DMS53 (cell line): ENCODE results near the gene TEX261.
"Not testable (repeated sequence)": the region's sequence is repeated elsewhere in the genome, so short reads cannot be mapped to it uniquely, and the experiment has no call there.

Experiments
- DNase-seq: peaks from one replicate; lab custom pipeline; 2025; lab: John Stamatoyannopoulos, UW

Gene TEX261

DNA sequence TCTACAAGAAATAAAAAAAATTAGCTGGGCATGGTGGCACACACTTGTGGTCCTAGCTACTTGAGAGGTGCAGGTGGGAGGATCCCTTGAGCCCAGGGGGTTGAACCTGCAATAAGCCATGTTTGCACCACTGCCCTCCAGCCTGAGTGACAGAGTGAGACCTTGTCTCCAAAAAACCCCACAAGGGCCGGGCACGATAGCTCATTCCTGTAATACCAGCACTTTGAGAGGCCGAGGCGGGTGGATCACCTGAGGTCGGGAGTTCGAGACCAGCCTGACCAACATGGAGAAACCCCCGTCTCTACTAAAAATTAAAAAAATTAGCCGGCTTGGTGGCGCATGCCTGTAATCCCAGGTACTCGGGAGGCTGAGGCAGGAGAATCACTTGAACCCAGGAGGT is 5.3 kb upstream of the TEX261 start:
- not testable (repeated sequence) for DNase-seq

DNA sequence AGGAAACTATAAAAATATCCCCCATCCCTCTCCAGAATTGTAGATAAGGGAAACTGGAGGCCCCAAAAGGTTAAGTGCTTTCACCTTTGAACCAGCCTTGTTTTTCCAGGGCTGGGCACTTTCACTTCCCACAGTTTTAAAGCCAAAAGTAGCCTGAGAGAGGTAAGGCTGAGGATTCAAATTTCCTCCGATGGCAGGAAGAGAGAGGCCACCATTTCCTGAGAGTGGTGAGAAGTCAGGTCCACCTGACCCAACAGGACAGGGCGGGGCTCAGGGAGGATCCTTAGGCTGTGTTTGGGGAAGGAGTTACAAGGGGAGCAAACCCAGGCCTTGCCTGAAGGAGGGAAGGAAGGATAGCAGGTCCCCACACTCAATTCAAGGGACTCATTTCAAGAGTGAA is 4.7 kb upstream of the TEX261 start:
- DNase-seq = no peak

DNA sequence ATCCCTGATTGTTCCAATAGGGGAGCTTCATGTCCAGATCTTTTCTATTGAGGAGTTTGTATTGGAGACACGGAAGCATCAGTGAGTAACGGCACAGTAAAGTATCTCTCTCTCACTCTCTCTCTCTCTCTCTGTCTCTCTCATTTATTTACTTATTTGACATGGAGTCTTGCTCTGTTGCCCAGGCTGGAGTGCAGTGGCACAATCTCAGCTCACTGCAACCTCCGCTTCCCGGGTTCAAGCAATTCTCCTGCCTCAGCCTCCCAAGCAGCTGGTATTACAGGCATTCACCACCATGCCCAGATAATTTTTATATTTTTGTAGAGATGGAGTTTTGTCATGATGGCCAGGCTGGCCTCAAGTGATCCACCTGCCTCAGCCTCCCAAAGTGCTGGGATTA is 4.2 kb upstream of the TEX261 start:
- not testable (repeated sequence) for DNase-seq

DNA sequence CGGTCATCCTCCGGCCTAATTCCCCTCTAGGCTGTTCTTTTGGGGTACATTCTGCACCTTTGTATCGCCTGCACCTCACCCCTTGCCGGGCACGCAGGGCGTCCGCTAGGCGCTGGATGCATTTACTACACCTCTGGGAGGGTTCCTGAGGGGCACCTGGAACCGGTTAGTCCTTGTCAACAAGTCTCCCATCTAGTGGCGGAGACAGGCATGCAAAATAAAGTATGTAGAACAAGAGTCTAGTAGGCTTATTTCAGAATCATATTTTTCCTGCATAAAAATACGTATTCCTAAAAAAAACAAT is 705 bp upstream of the TEX261 start:
- peak; percentile 88 for DNase-seq

DNA sequence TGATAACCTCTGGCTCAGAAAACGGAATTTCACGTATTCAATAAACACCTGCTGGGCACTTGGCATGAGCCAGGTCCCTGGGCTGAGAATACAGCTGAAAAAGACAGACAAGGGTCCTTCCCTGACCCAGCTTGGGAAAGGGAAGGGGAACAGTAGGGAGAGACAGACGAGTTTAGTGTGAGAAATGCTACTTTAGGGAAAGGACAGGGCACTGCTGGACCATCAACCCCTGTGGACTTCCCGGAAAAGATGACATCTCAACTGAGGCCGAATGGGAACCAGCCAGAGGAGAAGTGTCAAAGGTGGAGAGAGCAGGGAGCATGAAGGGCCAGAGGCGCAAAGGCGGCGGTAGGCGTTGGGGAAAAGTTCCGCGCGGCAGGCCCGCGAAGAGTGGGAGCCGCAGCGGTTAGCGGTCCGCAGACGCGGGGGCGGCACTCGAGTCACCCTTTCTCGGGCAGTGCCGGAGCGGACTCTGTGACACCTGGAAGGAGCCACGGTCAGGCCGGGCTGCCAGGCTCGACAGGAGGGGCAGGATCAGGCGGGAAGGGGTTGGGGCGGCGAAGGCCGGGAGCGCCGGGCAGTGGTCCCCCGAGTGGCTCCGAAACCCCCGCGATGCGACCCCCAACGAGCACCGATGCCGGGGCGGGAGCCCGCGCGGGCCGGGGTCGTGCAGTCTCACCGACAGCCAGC is 519 bp downstream of the TEX261 start:
- peak; percentile 58 for DNase-seq

DNA sequence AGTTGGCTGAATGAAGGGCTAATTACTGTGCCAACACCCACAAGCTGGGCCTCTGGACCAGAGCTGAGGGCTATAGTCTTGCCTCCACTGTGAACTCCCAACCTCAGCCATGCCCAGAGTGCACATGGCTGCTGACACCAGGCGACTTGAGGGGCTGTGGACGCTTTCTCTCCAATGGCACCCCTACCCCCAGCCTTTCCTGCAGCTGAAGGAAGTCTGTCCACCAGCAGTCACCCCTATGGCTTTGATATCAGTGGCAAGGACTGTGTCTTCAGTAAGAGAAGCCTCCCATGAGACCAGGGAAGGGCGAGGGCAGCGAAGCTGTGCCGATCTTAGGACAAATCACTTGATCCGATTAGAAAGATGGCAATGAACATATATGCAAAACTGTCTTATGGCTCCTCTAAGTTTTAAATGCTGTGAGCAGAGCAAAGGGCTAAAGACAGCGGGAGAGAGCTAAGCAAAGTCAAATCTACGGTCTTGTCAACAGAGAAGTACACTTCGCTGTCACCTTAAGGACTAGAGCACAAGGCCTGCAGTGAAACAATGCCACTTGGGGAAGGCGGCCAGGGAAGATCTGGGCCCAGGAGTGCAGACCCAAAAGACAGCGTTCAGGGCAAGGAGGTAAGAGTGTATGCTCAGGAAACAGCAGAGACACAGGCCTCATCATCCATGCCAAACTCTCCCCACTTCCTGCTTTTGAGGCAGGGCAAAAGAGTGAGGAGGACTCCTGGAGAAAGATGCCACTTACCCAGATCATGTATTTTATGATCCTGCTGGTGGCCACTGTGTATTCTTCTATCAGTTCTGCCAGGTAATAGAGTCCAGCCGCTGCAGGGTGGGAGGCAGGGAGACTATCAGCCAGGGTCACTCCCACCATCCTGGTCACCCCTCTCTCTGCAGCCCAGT is 1.5 kb downstream of the TEX261 start:
- no peak for DNase-seq

DNA sequence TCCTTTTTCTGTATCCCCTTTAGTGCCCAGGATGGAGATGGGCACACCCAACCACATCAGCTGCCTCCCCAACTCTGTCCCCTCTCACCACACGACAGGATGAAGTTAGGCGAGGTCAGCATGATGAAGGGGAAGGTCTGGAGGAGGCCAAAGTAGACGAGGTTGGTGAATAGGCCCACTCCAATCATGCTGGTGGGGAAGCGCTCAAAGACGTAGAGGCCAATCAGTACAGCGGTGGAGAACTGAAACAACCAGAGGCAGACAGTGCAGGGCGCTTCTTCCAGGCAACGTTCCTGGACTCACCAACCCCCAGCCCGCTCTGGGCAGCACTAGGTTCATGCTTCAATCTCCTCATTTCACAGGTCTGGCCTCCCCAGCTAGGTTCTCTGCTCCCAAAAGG is 2.9 kb downstream of the TEX261 start:
- DNase-seq = no peak

DNA sequence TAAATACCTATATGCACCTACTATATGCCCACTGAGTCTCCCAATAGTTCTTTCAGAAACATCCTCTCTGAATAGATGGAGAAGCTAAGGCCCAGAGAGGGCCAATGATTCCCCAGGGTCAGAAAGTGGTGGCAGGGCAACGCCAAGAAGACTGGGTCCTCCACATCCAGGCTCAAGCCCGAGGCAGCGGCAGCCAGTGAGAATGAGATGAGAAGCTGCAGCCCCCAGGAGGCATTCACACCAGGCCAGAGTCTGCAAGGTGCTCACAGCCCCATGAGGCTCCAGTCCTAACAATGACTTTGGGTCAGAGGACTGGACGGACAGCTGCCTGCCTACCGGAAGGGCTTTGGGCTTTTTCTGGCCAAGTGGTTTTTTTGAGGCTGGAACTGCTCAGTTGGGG is 3.5 kb downstream of the TEX261 start:
- no peak for DNase-seq

DNA sequence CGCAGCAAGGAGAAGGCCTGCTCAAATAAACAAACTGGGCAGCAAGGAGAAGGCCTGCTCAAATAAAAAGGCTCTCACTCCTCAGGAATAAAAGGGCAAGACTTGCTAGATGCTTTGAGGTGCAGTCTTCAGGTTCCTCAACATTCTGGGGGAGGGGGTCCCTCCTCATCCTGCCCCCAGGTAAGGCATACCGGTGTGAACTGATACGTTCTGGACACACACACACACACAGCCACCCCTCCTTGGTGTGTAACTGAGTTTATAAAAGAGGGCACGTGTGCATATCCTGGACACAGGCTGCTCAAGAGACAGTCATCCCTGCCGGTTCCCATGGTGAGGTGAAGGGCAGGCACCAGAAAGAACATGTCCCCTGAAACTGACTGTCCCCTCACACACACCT is 4.5 kb downstream of the TEX261 start:
- no peak for DNase-seq

DNA sequence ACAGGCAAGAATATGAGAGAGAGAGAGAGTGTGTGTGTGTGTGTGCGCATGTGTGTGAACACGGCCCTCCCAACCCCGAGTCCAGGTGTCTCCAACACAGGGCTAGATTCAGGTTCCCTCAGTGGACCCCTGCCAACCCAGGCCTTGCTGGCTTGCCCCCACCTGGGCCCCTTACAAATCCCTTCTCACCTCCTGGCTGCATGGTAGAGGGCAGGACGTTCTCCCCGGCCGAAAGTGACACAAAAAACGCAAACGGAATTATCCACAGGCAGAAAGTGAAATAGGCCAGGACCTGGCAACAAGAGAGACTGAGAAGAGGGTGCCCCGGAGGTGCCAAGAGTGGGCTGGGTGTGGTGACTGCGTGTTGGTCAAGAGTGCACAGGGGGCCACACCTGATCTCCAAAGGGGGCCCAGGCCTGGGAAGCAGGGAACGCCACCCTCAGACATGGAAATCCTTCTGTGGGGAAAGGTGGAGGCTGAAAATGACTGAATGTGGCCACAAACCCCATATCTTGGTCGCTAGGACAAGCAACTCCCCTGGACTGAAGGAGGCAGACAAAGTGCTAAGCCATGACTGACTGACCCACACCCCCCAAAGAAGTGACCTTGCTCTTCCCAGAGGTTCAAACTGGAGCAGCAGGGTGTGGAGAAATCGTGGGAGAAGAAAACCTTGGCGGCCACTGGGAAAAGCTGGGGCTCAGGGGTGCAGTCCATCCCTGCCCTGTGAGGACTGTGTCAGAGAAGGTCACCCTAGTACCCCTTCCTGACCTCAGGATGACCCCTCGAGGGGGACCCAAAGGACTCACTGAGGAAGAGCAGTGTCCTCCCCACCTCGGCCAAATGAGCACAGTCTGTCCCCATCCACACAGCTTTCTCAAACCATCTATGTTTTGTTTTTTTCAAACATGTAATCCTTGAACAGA is 5.7 kb downstream of the TEX261 start:
- DNase-seq = no peak

DNA sequence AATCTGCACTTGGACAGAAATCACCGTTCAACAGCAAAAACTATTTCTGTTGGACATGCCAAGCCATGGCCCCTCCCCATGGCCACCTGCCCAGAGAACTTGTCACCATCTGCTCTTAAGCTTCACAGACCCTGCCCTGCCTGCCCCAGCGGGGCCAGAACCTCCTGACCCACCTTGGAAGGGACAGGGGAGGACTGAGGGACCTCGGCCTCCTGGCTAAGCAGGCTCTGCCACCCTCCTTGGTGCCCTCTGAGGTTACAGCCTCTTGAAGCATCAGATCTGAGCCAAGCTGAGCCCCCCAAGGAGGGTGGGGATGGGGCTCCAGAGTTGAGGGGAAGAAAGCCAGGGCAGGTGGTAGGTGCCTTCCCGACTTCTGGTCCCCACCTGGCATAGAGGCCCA is 6.5 kb downstream of the TEX261 start:
- DNase-seq = no peak

DNA sequence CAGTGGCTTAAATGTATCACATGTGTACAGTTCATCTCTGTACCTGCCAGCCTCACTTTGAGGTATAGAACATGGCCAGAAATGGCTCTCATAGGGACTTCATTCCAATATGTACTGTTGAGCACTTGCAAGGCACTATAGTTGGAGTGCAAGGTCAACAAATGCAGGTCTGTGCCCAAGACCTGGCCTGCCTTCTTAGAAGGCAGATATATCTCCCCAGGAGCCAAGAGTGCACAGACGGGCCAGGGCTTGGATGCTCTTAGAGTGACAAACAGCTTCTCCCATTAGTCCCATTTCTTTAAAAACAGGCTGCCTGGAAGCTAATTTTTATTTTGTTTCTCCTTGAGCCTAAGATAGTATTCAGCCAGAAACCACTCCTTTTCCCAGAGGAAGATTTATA is 7.3 kb downstream of the TEX261 start:
- DNase-seq = no peak

DNA sequence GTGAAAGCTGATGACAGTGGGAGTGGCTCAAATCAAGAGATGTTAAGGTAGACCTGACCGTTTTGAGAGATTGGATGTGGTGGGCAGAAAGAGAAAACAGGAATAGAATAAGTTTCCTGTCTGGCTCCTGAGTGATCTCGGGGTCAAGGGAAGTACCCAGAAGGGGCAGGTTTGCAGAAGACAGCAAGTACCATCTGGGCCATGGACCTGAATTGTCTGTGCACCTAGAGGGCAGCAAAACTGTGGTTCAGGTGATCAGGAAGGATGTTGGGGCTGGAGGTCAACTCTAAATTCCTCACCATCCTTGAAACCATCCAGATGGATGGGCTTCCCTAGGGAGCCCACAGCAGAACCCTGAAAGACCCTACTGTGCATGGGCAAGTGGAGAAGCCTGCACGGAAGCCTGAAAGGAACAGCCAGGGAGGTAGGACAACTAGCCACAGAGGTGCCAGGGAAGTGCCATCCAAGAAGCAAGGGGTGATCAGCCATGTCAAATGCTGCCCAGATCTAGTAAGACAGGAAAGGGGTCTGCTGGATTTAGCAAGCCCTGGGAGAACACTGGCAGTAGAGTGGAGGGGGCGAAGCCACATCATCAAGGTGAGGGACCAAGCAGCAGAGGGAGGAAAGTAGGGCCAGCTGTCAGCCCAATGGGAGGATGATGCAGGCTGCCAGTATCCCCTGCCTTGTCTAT is 8.0 kb downstream of the TEX261 start:
- DNase-seq = no peak

DNA sequence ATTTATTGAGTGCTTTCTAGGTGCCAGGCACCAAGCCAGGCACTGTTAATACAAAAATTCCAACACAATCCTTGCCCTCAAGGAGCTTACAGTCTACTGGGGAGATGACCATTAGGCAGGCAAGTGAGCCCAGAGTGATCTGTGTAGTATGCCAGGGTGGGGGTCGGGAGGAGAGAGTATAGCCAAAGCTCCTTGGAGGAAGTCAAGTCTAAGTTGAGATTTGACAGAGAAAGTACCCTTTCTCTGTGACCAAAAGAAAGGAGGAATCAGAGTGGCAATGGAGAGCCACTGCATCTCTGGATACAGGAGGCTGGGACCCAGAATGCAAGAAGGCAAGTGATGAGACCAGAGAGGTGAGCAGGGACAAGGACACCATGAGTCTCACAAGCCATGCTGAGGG is 8.7 kb downstream of the TEX261 start:
- no peak for DNase-seq

DNA sequence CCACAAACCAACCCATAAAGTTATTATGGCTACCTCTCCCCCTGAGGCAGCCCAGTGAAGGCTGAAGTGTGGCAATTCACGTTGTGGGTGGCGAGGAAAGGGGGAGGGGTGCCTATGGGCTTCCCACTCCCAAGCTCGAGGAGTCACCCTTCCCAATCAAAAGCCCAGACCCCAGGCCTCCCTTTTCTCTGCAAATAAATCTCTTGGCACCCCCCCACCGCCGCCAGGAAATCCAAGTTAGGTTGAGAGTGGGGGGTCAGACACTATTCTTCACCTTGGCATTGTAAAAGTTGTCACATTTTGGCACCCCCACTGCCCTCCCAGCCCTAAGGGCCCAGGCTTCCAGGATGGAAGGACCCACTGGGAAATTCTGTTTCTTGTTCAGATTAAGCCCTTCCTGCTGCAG is 9.4 kb downstream of the TEX261 start:
- no peak for DNase-seq

DNA sequence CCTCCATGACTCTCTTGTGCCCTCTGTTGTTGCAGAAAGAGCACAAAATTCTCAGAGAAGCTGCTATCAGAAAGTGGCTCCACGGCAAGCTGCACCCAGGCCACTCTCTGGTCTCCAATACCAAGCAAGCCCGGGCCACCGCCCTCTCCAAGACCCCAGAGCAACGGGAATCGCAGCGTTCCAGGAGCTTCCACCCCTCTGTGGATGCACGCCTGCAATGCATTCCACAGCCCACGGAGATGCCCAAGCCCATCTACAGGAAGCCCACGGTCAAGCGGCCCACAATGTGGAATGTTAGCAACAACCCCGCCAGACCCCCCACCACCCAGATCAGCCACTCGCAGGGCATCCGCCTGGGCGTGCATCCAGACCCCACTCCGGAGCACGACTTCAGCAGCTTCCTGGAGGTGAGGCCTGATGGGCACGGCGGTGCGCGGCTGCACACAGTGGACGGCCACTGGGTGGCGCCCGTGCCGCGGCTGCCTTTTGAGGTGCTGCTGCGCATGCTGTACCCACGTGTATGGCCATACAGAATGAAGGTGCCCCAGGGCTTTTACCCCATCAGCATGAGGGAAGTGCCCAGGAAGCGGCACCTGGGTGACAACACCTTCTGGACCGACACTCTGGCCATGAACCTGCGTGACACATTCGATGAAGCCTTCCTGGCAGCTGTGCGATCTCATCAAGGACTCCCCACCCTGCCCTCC is 9.9 kb downstream of the TEX261 start:
- DNase-seq = peak; percentile 55

DNA sequence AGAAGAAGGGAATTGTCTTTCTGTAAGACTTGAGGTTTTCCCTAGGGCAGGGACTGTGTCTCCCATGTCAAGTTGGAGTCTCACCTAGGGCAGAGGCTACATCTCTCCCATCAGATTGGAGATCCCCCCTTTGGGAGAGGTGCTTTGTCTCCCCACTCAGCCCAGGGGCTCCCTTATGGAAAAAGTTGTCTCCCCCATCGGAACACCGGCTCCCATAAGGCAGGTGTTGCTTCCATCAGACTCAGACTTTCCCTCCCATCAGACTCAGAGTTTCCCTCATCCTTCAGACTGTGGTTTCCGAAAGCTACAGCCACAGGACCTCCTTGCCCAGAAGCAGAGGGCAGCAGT is 10.5 kb downstream of the TEX261 start:
- DNase-seq = no peak

DNA sequence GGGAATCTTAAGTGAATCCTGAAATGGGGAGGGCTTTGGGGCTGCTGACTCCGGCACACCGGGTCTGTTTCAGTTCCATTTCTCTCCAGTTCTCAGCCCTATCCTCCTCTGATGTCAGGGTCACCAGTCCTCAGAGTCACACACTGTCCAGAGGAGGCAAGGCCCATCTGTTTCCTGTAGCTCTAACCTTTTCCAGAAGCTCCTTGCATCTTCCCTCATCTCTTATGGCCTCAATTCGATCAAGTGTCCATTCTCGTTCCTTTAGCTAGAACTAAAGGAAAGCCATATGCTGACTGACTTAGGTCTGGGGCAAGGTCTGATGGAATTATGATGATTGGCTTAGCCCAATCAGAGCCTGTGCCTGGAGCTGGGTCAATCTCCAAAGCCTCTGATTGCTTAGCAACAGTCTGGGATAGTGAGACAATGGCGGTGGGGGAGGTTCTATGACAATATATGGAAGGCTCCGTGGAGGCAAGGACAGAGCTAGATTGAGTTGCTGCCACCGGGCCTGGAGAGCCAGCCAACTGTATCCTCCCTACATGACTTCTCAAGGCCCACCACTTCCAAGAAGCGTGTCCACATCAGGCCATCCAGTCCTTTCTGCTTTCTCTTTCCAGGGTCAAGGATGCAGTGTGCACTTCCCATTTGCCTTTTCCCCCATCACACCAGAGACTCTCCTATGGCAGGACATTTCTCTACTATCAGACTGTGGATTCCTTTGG is 11.0 kb downstream of the TEX261 start:
- no peak for DNase-seq

DNA sequence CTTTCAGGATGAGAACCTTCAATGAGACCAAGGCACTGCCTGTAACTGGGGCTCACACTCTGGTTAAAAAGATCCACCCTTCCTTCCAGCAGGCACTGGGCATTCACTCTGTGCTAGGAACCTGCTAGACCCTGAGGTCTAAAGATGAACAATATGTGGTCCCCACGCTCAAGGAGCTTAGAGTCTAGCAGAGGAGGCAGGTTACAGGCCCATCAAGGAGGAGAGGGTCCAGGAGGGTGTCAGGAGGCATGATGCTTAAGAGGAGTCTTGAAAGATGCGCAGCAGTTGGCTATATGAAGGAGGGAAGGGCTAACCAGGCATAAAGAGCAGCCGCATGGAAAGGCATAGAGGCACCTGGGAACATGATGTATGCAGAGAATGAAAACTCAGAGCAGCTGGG is 11.7 kb downstream of the TEX261 start:
- DNase-seq = no peak

DNA sequence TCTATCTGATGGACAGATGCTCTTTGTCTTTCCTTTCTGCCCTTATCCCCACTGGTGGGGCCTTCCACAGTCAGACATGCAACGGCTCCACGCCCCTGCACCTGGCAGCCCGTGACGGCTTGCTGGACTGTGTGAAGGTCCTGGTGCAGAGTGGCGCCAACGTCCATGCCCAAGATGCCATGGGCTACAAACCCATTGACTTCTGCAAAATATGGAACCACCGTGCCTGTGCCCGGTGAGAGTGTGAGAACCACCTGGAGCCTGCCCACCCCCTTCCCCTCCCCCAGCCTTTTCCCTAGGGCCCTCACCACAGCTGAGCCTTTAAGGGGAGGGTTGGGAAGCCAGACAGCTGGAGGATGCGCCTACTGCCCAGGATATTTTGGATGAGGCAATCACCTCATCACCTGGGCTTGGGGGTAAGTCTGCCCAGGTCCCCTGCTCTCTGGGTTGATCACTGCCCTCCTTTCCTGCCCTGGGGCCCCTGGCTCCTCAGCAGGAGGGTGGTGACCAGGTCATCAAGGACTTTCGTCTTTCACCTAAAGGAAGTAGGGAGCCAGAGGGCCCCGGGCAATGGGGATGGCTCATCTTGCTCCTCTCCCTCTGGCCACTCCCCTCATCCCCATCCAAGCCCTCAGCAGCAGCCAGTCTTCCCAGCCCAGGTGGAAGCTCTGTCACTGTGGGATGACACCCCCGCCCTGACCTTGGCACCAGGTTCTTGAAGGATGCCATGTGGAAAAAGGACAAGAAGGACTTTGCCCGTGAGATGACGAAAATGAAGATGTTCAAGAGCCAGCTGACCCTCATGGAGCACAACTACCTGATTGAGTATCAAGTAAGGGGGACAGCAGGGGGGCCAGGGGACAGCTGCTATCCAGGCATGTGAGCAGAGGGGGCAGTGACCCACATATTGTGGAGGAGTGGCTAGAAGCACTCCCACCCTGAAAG is 12.5 kb downstream of the TEX261 start:
- DNase-seq = no peak
